K562 (cell line): ENCODE results near the gene MADCAM1. TPM values are rescaled to one million over a fixed set of nuclear protein-coding genes. Genes with fewer than 3 reads are reported as not detected.

ENCODE experiments used
- ATAC-seq: fragments of 200-7000 bp; cut with Tn5 transposase; 3 replicates; pipeline ENCODE4 v1.9.1; 2020; ENCODE audit warnings: moderate library complexity
- BruUV-seq: library from RNA; stranded (reverse); fragments of 400-500 nt; replicated peaks from 2 replicates; lab custom pipeline; 2021; lab: Mats Ljungman, UMichigan
- CTCF ChIA-PET: fragments of 300-600 bp; formaldehyde crosslinking; extraction: SDS; loops from one replicate; lab custom pipeline; 2021; ENCODE audit warnings: low intra/inter-chr PET ratio; lab: Yijun Ruan, JAX
- POLR2A ChIA-PET: fragments of 300-600, 350-650 bp; sonication (Branson Sonifier 250); formaldehyde crosslinking; extraction: SDS; loops from one replicate; lab custom pipeline; 2021; ENCODE audit warnings: antibody characterized with exemption, inconsistent platforms; lab: Yijun Ruan, JAX
- DNase-seq, 4 experiments: peaks; one replicate each; pipeline versions ENCODE4 v3.0.0 to v3.0.0-alpha.2; 2011 to 2018; ENCODE audit warnings: low spot score in 3 of 4, mixed read lengths in 3 of 4; ENCODE audit errors: extremely low read depth in 1 of 4
- FAIRE-seq: peaks from 2 replicates; lab custom pipeline; 2011; peaks lifted over from hg19 to GRCh38; lab: Jason Lieb, UNC
- H2AFZ ChIP-seq: 2 replicates; pipeline ENCODE4 v1.6.0; 2011; ENCODE audit warnings: low read depth, low read length, control low read depth, inconsistent platforms
- H3K27ac ChIP-seq: fragments of 200-600 bp; 3 replicates; pipeline ENCODE4 v1.8.0; 2011; ENCODE audit warnings: low read depth, mild to moderate bottlenecking, control low read depth, inconsistent platforms, low read length, moderate library complexity, mixed read lengths; ENCODE audit errors: extremely low read depth
- H3K27me3 ChIP-seq, 2 experiments: fragments of 300-600 bp in 1 of 2; 2 replicates in 1 of 2; 3 replicates in 1 of 2; pipeline versions ENCODE4 v1.6.0 to v1.8.0; 2011; ENCODE audit warnings: inconsistent platforms in 2 of 2, low read length in 2 of 2, mild to moderate bottlenecking in 1 of 2, mixed read lengths in 1 of 2, moderate library complexity in 1 of 2; ENCODE audit not compliant: control insufficient read depth in 2 of 2, insufficient read depth in 2 of 2
- H3K36me3 ChIP-seq: fragments of 300-600 bp; 3 replicates; pipeline ENCODE4 v1.8.0; 2011; ENCODE audit warnings: mild to moderate bottlenecking, low read length, inconsistent platforms; ENCODE audit not compliant: control insufficient read depth, insufficient read depth
- H3K4me1 ChIP-seq, 2 experiments: fragments of 200-600 bp in 1 of 2; replicated peaks in 1 of 2; 2 replicates in 1 of 2; 3 replicates in 1 of 2; pipeline versions ENCODE4 v1.5.1 to v1.8.0; 2011; ENCODE audit warnings: inconsistent platforms in 2 of 2, low read length in 2 of 2, mild to moderate bottlenecking in 1 of 2, mixed read lengths in 1 of 2, moderate library complexity in 1 of 2; ENCODE audit not compliant: control insufficient read depth in 2 of 2, insufficient read depth in 2 of 2
- H3K4me2 ChIP-seq: 2 replicates; pipeline ENCODE4 v1.6.1; 2011; ENCODE audit warnings: low read length, control low read depth, inconsistent platforms, mixed read lengths; ENCODE audit not compliant: insufficient read depth
- H3K4me3 ChIP-seq: fragments of 200-600 bp; sonication (generic), shearing (Covaris generic); 2 replicates; pipeline ENCODE4 v1.5.1; 2016; ENCODE audit warnings: control low read depth, inconsistent platforms
- H3K79me2 ChIP-seq: fragments of 200-600 bp; 3 replicates; pipeline ENCODE4 v1.8.0; 2011; ENCODE audit warnings: low read length, inconsistent platforms; ENCODE audit not compliant: control insufficient read depth, insufficient read depth
- H3K9ac ChIP-seq, 2 experiments: 2 replicates each; pipeline versions ENCODE4 v1.6.0 to v1.6.1; 2011; ENCODE audit warnings: low read depth in 2 of 2, low read length in 2 of 2, control low read depth in 1 of 2, inconsistent platforms in 1 of 2, mild to moderate bottlenecking in 1 of 2, mixed read lengths in 1 of 2; ENCODE audit not compliant: insufficient read depth in 1 of 2
- H3K9me1 ChIP-seq: one replicate; pipeline ENCODE4 v1.6.0; 2011; ENCODE audit warnings: inconsistent platforms, mild to moderate bottlenecking, low read length, moderate library complexity; ENCODE audit not compliant: control insufficient read depth, insufficient read depth
- H3K9me3 ChIP-seq: replicated peaks from 2 replicates; pipeline ENCODE4 v1.5.1; 2011; ENCODE audit warnings: low read depth, low read length, inconsistent platforms; ENCODE audit not compliant: control insufficient read depth, insufficient read depth
- H4K20me1 ChIP-seq: replicated peaks from 2 replicates; pipeline ENCODE4 v1.6.1; 2011; ENCODE audit warnings: low read length, inconsistent platforms, mixed read lengths; ENCODE audit not compliant: control insufficient read depth, insufficient read depth
- HCFC1 ChIP-seq: IDR thresholded peaks from 2 replicates; pipeline ENCODE4 v1.6.1; 2012; ENCODE audit warnings: low read depth, low read length, improper control_type of control experiment
- MTA3 ChIP-seq: fragments of 450-650 bp; formaldehyde crosslinking; IDR thresholded peaks from 2 replicates; pipeline ENCODE4 v1.6.1; 2017; ENCODE audit warnings: mild to moderate bottlenecking, borderline replicate concordance
- NONO ChIP-seq, 2 experiments: fragments of 200-400 bp in 1 of 2; fragments of 450-650 bp in 1 of 2; formaldehyde crosslinking in 1 of 2; IDR thresholded peaks; 2 replicates each; pipeline ENCODE4 v1.6.1; 2017; ENCODE audit warnings: low read depth in 2 of 2, mild to moderate bottlenecking in 2 of 2, moderate library complexity in 2 of 2, low read length in 1 of 2
- NR1H2 ChIP-seq: sonication (generic); formaldehyde crosslinking; IDR thresholded peaks from 2 replicates; pipeline ENCODE4 v1.4.0; 2020; ENCODE audit warnings: mild to moderate bottlenecking, missing genetic modification reagents
- NR2C1 ChIP-seq, 2 experiments: fragments of 450-650 bp; IDR thresholded peaks; 2 replicates each; pipeline ENCODE4 v1.6.1; 2017; ENCODE audit warnings: mild to moderate bottlenecking in 2 of 2, antibody characterized with exemption in 1 of 2, inconsistent platforms in 1 of 2, missing compliant biosample characterization in 1 of 2, missing genetic modification characterization in 1 of 2
- PTTG1 ChIP-seq: fragments of 450-650 bp; IDR thresholded peaks from 2 replicates; pipeline ENCODE4 v1.6.1; 2016; ENCODE audit warnings: low read depth, mild to moderate bottlenecking, missing genetic modification characterization, missing compliant biosample characterization
- PURB ChIP-seq: sonication (generic); formaldehyde crosslinking; IDR thresholded peaks from 2 replicates; pipeline ENCODE4 v1.9.0; 2021; ENCODE audit warnings: low read depth, mild to moderate bottlenecking, missing genetic modification reagents
- SPI1 ChIP-seq: IDR thresholded peaks from 2 replicates; pipeline ENCODE4 v1.6.1; 2011; ENCODE audit warnings: low read depth, low read length, control low read depth, borderline replicate concordance
- SRSF3 ChIP-seq: fragments of 200-400 bp; formaldehyde crosslinking; IDR thresholded peaks from 2 replicates; pipeline ENCODE4 v1.6.1; 2016; ENCODE audit warnings: mild to moderate bottlenecking, low read length, moderate library complexity; ENCODE audit not compliant: insufficient read depth
- ZKSCAN3 ChIP-seq: fragments of 250-450 bp; sonication (Bioruptor Pico); IDR thresholded peaks from 2 replicates; pipeline ENCODE4 v1.4.0; 2020
- ZNF518B ChIP-seq: fragments of 250-450 bp; sonication (Bioruptor Pico); IDR thresholded peaks from 2 replicates; pipeline ENCODE4 v1.5.0; 2021; ENCODE audit warnings: mild to moderate bottlenecking, moderate library complexity
- ZZZ3 ChIP-seq: fragments of 450-650 bp; IDR thresholded peaks from 2 replicates; pipeline ENCODE4 v1.6.1; 2016; ENCODE audit warnings: antibody characterized with exemption, mild to moderate bottlenecking, moderate library complexity
- WGBS: fragments of 100-300 bp; shearing (Covaris generic); methylation state at CpG from one replicate; pipeline ENCODE4 v1.1.6; 2016; ENCODE audit warnings: low coverage, mixed read lengths; ENCODE audit not compliant: insufficient coverage; ENCODE audit errors: missing lambda C conversion rate; 5-methylcytosine and 5-hydroxymethylcytosine counted together
- in situ Hi-C: fragments of 300-500 bp; cut with MboI; formaldehyde crosslinking; loops from 4 replicates; pipeline ENCODE4 v1.15.0; 2018; ENCODE audit warnings: inconsistent platforms, mixed read lengths
- intact Hi-C: fragments of 100-400 bp; cut with micrococcal nuclease; formaldehyde crosslinking; loops from 2 replicates; pipeline ENCODE4 v1.14.2; 2022
- polyA plus RNA-seq, 8 experiments: library from polyadenylated mRNA; depleted of rRNA in 4 of 8; stranded (reverse) in 5 of 8; unstranded in 3 of 8; fragments of >200 nt; fragmentation: Nextera tagmentation in 2 of 8; fragmentation: Illumina TruSeq in 1 of 8; extraction: Ambion mirVana in 2 of 8; extraction: Trizol in 1 of 8; gene quantifications; 2 replicates each; pipeline versions ENCODE4 v1.2.1 to v1.2.3, GENCODE V29; 2011 to 2014; ENCODE audit warnings: inconsistent platforms in 1 of 8, missing spikeins in 1 of 8
- total RNA-seq, 7 experiments: library from RNA; depleted of rRNA in 6 of 7; stranded (reverse); fragments of >200 nt in 6 of 7; fragmentation: Illumina TruSeq in 2 of 7; extraction: Trizol in 2 of 7; gene quantifications; 2 replicates each; pipeline versions ENCODE4 v1.2.1 to v1.2.3, GENCODE V29; 2011 to 2021; ENCODE audit warnings: low replicate concordance in 1 of 7
- TF ChIP-seq, protein P1 (sequence below): fragments of 450-650 bp; formaldehyde crosslinking; IDR thresholded peaks from 2 replicates; pipeline ENCODE4 v1.4.0; 2020; ENCODE audit warnings: mild to moderate bottlenecking

MADCAM1 gene
- total and polyA plus RNA-seq, 9 of the 15 experiments (the other 6 are each of a cell fraction or from before 2014, with no cell fraction given) = 0.09 to 0.36 (median 0.09) TPM; not detected in 6

DNA sequence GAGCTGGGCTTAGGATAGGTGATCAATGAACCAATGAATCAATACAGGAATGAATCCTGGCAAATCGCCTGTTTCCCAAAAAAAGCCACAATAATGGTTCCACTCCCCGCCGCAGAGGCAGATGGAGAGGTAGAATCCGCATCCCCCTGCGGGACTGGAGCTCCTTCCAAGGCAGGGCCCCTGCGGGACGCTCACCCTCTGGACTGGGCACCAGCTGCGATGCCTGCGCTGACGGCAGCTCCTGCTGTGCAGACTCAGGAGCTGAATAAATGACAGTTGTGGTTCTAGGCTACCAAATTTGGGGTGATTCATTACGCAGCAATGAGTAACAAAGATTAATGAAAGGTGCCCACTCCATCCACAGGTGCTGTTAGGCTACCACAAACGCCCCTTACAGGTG, 26.4 kb downstream of the MADCAM1 start:
- TF ChIP-seq SRSF3 (no peak), ZZZ3 (no peak), SPI1 (no peak), ZKSCAN3 (no peak), NR2C1 (IDR thresholded peaks at IDR 0.05) (no peak), NR2C1 (tag; IDR thresholded peaks at IDR 0.05) (no peak), HCFC1 (no peak), PTTG1 (tag) (no peak), PURB (CRISPR knock-in tag) (no peak), NR1H2 (CRISPR knock-in tag) (no peak), ZNF518B (CRISPR knock-in tag) (no peak), NONO (IDR thresholded peaks at IDR 0.05; ENCODE audit: low read depth in 2 of 2, low read length in 1 of 2) (no peak), MTA3 (no peak)
- TF ChIP-seq, protein P1, sequence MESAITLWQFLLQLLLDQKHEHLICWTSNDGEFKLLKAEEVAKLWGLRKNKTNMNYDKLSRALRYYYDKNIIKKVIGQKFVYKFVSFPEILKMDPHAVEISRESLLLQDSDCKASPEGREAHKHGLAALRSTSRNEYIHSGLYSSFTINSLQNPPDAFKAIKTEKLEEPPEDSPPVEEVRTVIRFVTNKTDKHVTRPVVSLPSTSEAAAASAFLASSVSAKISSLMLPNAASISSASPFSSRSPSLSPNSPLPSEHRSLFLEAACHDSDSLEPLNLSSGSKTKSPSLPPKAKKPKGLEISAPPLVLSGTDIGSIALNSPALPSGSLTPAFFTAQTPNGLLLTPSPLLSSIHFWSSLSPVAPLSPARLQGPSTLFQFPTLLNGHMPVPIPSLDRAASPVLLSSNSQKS (CRISPR knock-in tag) = no peak
- Histone ChIP-seq H3K9me3 (no peaks in the 10 kb centered on the region), H3K27me3 (no peaks in the 10 kb centered on the region), H3K36me3 (no peaks in the 10 kb centered on the region), H3K79me2 (no peaks in the 10 kb centered on the region), H2AFZ (no peak overlapping the region), H4K20me1 (no peaks in the 10 kb centered on the region), H3K4me3 (no peak overlapping the region), H3K9me1 (no peaks in the 10 kb centered on the region), H3K9ac (no peak overlapping the region), H3K27ac (no peak overlapping the region), H3K4me1 (peaks cover 0 to 52% of the 10 kb centered on the region in 2 experiments; a peak in 3 of 5 replicates), H3K4me2 (no peak overlapping the region)
- CTCF ChIA-PET = no interaction called here
- DNase-seq = no peak
- FAIRE-seq = no peak
- no peak for ATAC-seq
- POLR2A ChIA-PET = interaction anchor here (1.6 kb wide), 1 partner anchor 50 kb away, joined by 4 read pairs; the partner anchor contains the start of gene BSG
- 86% methylated on average over 12 of the region's 12 CpGs for WGBS
- no TSS peak for BruUV-seq
- in situ Hi-C loops (no loop called here), intact Hi-C loops (no loop called here)
